Upper lobe of right lung (tissue), 1 donor: ENCODE data around the gene MYL7. TPM values are rescaled to one million over a fixed set of nuclear protein-coding genes. Genes with fewer than 3 reads are reported as not detected.
A peak's percentile ranks its signal among the peaks of the same experiment; 100 is the strongest.

Experiments used
- ATAC-seq: fragments of 200-7000 bp; cut with Tn5 transposase; one replicate; pipeline ENCODE4 v1.9.1; 2020; ENCODE audit warnings: mild to moderate bottlenecking, moderate library complexity
- DNase-seq: peaks from one replicate; pipeline ENCODE4 v3.0.0-alpha.2; 2020
- H3K27ac ChIP-seq: fragments of 200-600 bp; one replicate; pipeline ENCODE4 v1.8.0; 2022
- H3K27me3 ChIP-seq: fragments of 200-600 bp; one replicate; pipeline ENCODE4 v1.8.0; 2022; ENCODE audit warnings: mild to moderate bottlenecking
- H3K36me3 ChIP-seq: fragments of 200-600 bp; one replicate; pipeline ENCODE4 v1.8.0; 2022
- H3K4me1 ChIP-seq: fragments of 200-600 bp; one replicate; pipeline ENCODE4 v1.8.0; 2022
- H3K4me3 ChIP-seq: fragments of 200-600 bp; one replicate; pipeline ENCODE4 v1.8.0; 2022; ENCODE audit warnings: mild to moderate bottlenecking
- H3K9me3 ChIP-seq: fragments of 200-600 bp; one replicate; pipeline ENCODE4 v1.8.0; 2022
- intact Hi-C: fragments of 100-400 bp; cut with DNase I; formaldehyde crosslinking; loops from one replicate; pipeline ENCODE4 v1.11.0; 2022
- total RNA-seq: library from RNA; stranded (reverse); fragmentation: NEBNext Ultra II Directional; extraction: Animal tissue kit (Norgen Biotek cat#: 25700); gene quantifications from one replicate; pipeline ENCODE4 v1.2.1, GENCODE V29; 2021
- TF ChIP-seq, protein P1 (sequence below): fragments of 200-600 bp; IDR thresholded peaks from one replicate; pipeline ENCODE4 v1.8.0; 2022; ENCODE audit warnings: antibody characterized with exemption
- donor health status: DM: no; HTN: yes; CAD: no; lungs with severe emphysema.

Gene MYL7
- total RNA-seq, 1 donor from 2014 or later: 3.1 TPM

- Histone ChIP-seq H3K27ac (no peak overlapping the region), H3K9me3 (no peaks in the 10 kb centered on the region), H3K36me3 (no peaks in the 10 kb centered on the region), H3K27me3 (no peaks in the 10 kb centered on the region), H3K4me1 (no peaks in the 10 kb centered on the region), H3K4me3 (no peak overlapping the region)
- ATAC-seq (no peak), DNase-seq (no peak)
- TF ChIP-seq, protein P1, sequence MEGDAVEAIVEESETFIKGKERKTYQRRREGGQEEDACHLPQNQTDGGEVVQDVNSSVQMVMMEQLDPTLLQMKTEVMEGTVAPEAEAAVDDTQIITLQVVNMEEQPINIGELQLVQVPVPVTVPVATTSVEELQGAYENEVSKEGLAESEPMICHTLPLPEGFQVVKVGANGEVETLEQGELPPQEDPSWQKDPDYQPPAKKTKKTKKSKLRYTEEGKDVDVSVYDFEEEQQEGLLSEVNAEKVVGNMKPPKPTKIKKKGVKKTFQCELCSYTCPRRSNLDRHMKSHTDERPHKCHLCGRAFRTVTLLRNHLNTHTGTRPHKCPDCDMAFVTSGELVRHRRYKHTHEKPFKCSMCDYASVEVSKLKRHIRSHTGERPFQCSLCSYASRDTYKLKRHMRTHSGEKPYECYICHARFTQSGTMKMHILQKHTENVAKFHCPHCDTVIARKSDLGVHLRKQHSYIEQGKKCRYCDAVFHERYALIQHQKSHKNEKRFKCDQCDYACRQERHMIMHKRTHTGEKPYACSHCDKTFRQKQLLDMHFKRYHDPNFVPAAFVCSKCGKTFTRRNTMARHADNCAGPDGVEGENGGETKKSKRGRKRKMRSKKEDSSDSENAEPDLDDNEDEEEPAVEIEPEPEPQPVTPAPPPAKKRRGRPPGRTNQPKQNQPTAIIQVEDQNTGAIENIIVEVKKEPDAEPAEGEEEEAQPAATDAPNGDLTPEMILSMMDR: no peak
- intact Hi-C loops: no loop called here
Observed at GRCh38 chr7:44162785-44163395, 21.8 kb upstream of the MYL7 start.

DNA sequence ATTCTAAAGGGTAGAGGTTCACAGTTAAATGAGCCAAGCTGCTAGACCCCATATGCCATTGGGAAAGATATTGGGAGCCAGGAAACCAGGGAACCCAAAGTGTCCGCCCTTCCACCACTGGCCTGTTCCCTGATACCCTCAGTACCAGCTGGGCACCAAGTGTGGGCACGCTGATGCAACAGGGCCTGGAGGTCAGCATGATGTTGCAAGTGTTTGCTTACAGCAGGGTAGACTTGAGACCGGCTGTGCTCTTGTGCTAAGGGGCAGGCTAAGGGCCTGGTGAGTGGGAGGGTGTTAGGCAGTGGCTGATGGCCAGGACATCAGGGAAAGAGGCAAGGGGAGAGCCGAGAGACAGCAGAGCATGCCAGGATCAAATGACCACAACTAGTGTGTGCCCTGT lies 21.0 kb upstream of the MYL7 start:
- ATAC-seq: peak; percentile 67

GRCh38 chr7:44161371-44161770 lies 20.2 kb upstream of the MYL7 start:
- no peaks in the 10 kb centered on the region for H3K27me3 ChIP-seq
- intact Hi-C loops: no loop called here
- H3K36me3 ChIP-seq: no peaks in the 10 kb centered on the region
- H3K9me3 ChIP-seq: no peaks in the 10 kb centered on the region
- no peak overlapping the region for H3K27ac ChIP-seq
- H3K4me1 ChIP-seq: no peaks in the 10 kb centered on the region
- DNase-seq (no peak), ATAC-seq (no peak)
- TF ChIP-seq, protein P1: no peak
- H3K4me3 ChIP-seq: no peak overlapping the region

More for the DNA sequence above, 21.0 kb upstream of the MYL7 start:
- H3K36me3 ChIP-seq: no peaks in the 10 kb centered on the region
- intact Hi-C loops: no loop called here
- no peak overlapping the region for H3K4me3 ChIP-seq
- H3K27me3 ChIP-seq: no peaks in the 10 kb centered on the region
- no peaks in the 10 kb centered on the region for H3K4me1 ChIP-seq
- TF ChIP-seq, protein P1: no peak
- peak; percentile 79 for DNase-seq
- H3K9me3 ChIP-seq: no peaks in the 10 kb centered on the region
- no peak overlapping the region for H3K27ac ChIP-seq

- peak; percentile 16 for ATAC-seq
- intact Hi-C loops: no loop called here
- H3K9me3 ChIP-seq: no peaks in the 10 kb centered on the region
- TF ChIP-seq, protein P1: no peak
- no peak overlapping the region for H3K4me3 ChIP-seq
- H3K27ac ChIP-seq: no peak overlapping the region
- H3K4me1 ChIP-seq: no peaks in the 10 kb centered on the region
- no peak for DNase-seq
- no peaks in the 10 kb centered on the region for H3K27me3 ChIP-seq
- no peaks in the 10 kb centered on the region for H3K36me3 ChIP-seq
Observed at GRCh38 chr7:44159824-44160630, 18.9 kb upstream of the MYL7 start.

- TF ChIP-seq, protein P1: no peak
- H3K9me3 ChIP-seq: no peaks in the 10 kb centered on the region
- no peak overlapping the region for H3K4me3 ChIP-seq
- intact Hi-C loops: no loop called here
- ATAC-seq (no peak), DNase-seq (no peak)
- H3K4me1 ChIP-seq: no peaks in the 10 kb centered on the region
- no peaks in the 10 kb centered on the region for H3K36me3 ChIP-seq
- H3K27ac ChIP-seq: no peak overlapping the region
- no peaks in the 10 kb centered on the region for H3K27me3 ChIP-seq
Observed at GRCh38 chr7:44158873-44159631, 17.9 kb upstream of the MYL7 start.
